GM23338 (cell line): Measurements from ENCODE around the gene GZF1.

ENCODE experiments used
- CREB1 ChIP-seq: fragments of 250-450 bp; sonication (Bioruptor Pico); IDR thresholded peaks from 2 replicates; pipeline ENCODE4 v1.5.0; 2020; ENCODE audit warnings: low read depth, mild to moderate bottlenecking, moderate library complexity
- EZH2 ChIP-seq: fragments of 200-600 bp; sonication (generic); IDR thresholded peaks from one replicate; pipeline ENCODE4 v1.8.0; 2017; ENCODE audit warnings: antibody characterized with exemption, mild to moderate bottlenecking, low read depth; ENCODE audit not compliant: unreplicated experiment
- EZH2phosphoT487 ChIP-seq: fragments of 200-600 bp; sonication (generic); IDR thresholded peaks from one replicate; pipeline ENCODE4 v1.8.1; 2018; ENCODE audit warnings: antibody characterized with exemption; ENCODE audit not compliant: unreplicated experiment
- NANOG ChIP-seq: IDR thresholded peaks from 2 replicates; pipeline ENCODE4 v1.6.1; 2016; ENCODE audit warnings: antibody characterized with exemption, borderline replicate concordance
- POLR2AphosphoS5 ChIP-seq: IDR thresholded peaks from 2 replicates; pipeline ENCODE4 v1.6.1; 2016; ENCODE audit warnings: antibody characterized with exemption, low read depth
- STAT1 ChIP-seq: IDR thresholded peaks from one replicate; pipeline ENCODE4 v1.6.1; 2016; ENCODE audit warnings: antibody characterized with exemption; ENCODE audit not compliant: unreplicated experiment
- TF ChIP-seq, protein P1 (sequence below), 2 experiments: fragments of 200-600 bp in 1 of 2; sonication (generic) in 1 of 2; conservative IDR thresholded peaks; 2 replicates each; pipeline versions ENCODE4 v1.5.1 to v1.6.1; 2016 to 2017; ENCODE audit warnings: antibody characterized with exemption in 2 of 2, low read depth in 2 of 2, mild to moderate bottlenecking in 2 of 2, moderate library complexity in 1 of 2
- TF ChIP-seq, protein P2 (sequence below): IDR thresholded peaks from one replicate; pipeline ENCODE4 v1.6.1; 2018; ENCODE audit warnings: antibody characterized with exemption; ENCODE audit not compliant: unreplicated experiment

DNA sequence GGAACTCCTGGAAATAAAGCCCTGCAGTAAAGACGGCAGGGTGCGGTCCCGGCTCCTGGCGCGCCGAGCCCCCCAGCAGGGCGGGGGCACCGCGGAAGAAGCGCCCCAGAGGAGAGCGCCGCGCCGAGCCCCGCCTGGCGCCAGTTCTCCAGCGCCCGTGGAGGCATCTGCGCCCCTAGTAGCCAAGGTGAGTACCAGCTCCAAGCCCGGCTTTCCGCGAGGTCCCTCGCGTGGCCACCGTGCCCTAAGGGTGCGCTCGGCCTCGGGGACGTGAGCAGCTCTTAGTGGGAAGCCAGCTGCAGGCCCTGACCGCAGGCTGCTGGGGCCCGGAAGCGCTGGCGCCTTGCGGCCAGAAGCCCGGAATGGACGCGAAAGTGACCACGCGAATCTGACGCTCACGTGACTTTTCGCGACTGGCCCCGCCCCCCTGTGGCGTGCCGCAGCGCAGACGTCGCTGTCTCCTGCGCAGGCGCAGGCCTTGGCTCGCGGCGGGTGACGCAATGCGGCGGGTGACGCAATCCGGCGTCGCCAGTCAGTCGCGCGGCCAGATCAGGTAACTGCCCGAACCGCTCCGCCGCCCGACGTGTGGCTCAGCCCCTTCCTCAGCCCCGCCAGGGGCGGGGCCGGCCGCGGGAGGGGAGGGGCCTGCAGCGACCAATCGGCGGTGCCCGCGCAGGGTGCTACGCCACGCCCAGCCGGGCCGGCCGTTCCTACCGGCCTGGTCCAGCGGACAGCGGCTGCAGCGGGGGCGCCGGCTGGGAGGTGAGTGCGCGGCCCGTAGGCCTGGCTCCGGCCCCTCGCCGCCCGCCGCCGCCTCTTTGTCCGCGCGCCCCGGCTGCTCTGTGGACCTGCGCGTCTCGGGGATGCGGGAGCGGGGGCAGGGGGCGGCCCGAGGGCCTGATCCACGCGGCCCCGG lies at the start of gene GZF1:
- TF ChIP-seq, protein P1, sequence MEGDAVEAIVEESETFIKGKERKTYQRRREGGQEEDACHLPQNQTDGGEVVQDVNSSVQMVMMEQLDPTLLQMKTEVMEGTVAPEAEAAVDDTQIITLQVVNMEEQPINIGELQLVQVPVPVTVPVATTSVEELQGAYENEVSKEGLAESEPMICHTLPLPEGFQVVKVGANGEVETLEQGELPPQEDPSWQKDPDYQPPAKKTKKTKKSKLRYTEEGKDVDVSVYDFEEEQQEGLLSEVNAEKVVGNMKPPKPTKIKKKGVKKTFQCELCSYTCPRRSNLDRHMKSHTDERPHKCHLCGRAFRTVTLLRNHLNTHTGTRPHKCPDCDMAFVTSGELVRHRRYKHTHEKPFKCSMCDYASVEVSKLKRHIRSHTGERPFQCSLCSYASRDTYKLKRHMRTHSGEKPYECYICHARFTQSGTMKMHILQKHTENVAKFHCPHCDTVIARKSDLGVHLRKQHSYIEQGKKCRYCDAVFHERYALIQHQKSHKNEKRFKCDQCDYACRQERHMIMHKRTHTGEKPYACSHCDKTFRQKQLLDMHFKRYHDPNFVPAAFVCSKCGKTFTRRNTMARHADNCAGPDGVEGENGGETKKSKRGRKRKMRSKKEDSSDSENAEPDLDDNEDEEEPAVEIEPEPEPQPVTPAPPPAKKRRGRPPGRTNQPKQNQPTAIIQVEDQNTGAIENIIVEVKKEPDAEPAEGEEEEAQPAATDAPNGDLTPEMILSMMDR (conservative IDR thresholded peaks at IDR 0.05; ENCODE audit: low read depth in 2 of 2) = no peak
- TF ChIP-seq EZH2 (no peak), CREB1 (peak; percentile 98), POLR2AphosphoS5 (peak; percentile 84), EZH2phosphoT487 (no peak), STAT1 (no peak), NANOG (no peak)
- TF ChIP-seq, protein P2, sequence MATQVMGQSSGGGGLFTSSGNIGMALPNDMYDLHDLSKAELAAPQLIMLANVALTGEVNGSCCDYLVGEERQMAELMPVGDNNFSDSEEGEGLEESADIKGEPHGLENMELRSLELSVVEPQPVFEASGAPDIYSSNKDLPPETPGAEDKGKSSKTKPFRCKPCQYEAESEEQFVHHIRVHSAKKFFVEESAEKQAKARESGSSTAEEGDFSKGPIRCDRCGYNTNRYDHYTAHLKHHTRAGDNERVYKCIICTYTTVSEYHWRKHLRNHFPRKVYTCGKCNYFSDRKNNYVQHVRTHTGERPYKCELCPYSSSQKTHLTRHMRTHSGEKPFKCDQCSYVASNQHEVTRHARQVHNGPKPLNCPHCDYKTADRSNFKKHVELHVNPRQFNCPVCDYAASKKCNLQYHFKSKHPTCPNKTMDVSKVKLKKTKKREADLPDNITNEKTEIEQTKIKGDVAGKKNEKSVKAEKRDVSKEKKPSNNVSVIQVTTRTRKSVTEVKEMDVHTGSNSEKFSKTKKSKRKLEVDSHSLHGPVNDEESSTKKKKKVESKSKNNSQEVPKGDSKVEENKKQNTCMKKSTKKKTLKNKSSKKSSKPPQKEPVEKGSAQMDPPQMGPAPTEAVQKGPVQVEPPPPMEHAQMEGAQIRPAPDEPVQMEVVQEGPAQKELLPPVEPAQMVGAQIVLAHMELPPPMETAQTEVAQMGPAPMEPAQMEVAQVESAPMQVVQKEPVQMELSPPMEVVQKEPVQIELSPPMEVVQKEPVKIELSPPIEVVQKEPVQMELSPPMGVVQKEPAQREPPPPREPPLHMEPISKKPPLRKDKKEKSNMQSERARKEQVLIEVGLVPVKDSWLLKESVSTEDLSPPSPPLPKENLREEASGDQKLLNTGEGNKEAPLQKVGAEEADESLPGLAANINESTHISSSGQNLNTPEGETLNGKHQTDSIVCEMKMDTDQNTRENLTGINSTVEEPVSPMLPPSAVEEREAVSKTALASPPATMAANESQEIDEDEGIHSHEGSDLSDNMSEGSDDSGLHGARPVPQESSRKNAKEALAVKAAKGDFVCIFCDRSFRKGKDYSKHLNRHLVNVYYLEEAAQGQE = no peak
